LNCAP (cell line): Measurements from ENCODE around the gene IL17REL.

Source experiments
- TF ChIP-seq, protein P1 (sequence below): fragments of 450-650 bp; IDR thresholded peaks from 2 replicates; pipeline ENCODE4 v1.5.1; 2017; ENCODE audit warnings: mild to moderate bottlenecking

IL17REL gene

DNA sequence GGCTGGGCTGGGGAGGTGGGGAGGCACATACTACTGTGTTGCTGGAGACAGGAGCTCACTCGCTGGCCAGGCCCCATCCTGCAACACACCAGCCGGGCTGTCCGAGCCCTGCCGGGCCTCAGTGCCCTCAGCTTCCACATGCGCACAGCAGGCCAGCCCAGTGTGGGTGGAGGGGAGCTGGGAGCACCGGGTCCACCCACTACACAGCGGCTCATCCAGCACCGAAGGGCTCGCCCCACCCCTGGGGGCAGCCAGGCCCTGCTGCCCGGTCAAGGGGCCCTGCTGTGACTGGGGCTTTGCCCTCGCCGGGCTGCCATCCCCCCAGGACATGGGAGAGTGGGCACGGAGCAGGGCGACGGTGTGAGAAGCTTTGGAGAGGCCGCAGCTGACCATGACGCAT, 36.3 kb upstream of the IL17REL start:
- TF ChIP-seq, protein P1, sequence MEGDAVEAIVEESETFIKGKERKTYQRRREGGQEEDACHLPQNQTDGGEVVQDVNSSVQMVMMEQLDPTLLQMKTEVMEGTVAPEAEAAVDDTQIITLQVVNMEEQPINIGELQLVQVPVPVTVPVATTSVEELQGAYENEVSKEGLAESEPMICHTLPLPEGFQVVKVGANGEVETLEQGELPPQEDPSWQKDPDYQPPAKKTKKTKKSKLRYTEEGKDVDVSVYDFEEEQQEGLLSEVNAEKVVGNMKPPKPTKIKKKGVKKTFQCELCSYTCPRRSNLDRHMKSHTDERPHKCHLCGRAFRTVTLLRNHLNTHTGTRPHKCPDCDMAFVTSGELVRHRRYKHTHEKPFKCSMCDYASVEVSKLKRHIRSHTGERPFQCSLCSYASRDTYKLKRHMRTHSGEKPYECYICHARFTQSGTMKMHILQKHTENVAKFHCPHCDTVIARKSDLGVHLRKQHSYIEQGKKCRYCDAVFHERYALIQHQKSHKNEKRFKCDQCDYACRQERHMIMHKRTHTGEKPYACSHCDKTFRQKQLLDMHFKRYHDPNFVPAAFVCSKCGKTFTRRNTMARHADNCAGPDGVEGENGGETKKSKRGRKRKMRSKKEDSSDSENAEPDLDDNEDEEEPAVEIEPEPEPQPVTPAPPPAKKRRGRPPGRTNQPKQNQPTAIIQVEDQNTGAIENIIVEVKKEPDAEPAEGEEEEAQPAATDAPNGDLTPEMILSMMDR: no peak

- TF ChIP-seq, protein P1: no peak
These were observed 35.6 kb upstream of the IL17REL start for GRCh38 chr22:50048061-50048765.

- TF ChIP-seq, protein P1: no peak
These were observed 34.8 kb upstream of the IL17REL start for GRCh38 chr22:50047346-50047745.

- TF ChIP-seq, protein P1: no peak
These were observed 34.1 kb upstream of the IL17REL start for GRCh38 chr22:50046481-50047245.

- TF ChIP-seq, protein P1: no peak
These were observed 33.5 kb upstream of the IL17REL start for GRCh38 chr22:50046019-50046415.

DNA sequence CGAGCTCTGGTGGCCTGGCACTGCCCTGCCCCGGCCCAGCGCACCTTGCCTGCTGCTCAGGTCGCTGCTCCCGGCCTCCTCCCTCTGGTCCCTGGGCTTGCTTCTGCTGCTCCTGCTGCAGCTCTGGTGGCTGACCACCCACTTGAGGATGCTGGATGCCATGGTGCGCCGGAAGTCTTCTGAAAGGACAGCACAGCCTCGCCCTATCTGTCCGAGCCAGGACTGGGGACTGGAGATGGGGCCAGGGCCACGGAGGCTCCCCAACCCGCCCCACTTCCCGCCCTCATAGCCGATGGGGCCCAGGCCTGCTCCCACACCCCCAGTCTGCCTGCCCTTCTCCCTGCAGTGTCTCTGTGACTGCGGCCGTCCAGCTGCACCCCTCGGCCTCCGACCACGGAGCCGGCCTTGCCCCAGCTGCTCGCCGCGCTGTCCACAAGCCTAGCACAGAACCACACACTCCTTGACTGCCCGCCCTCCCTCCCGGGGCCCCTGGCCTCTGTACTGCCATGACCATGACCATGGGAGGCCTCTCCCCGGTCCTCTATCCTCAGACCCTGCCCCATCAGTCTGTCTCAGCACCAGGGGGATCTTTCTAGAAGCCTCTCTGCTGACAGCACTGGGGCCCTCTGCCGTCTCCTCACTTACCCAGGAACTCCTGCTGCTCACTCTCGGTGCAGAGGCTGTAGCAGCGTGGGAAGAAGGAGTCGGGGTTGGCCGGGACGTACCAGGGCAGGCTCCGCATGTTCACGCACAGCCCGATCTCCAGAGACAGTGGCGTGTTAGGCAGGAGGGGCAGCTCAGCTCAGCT, 32.9 kb upstream of the IL17REL start:
- TF ChIP-seq, protein P1: no peak

GRCh38 chr22:50044485-50045118, 32.0 kb upstream of the IL17REL start:
- TF ChIP-seq, protein P1: no peak
